ENCODE data around the gene GFRA1.

DNA sequence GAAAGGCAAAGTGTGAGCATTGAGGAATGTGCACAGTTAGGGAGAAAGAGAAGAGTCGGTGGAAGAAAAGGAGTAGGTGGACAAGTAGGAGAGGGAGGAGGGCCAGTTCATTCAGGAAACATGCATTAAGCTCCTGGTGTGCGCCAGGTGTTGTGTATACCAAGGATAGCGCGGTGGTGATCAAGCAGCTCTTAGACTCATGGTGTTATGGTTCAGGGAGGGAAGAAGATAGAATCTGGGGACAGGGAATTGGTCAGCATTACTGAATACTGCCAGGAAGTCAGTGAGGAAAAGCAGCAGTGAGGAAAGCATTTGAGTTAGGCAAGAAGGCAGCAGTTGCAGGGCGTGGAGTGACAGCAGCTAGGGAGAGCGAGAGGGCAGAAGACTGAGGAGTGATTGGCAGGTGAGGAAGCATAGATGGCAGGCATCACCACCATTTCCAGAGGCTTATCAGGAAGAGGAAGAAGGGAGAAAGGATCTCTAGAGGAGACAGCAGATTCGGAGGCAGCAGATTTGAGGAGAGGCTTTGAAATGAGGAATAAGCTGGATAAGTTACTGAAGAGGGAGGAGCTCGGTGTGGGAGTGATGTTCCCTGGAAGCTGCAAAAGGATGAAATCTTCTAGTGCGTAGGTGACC lies 265.6 kb downstream of the GFRA1 start:
- no peak for TF ChIP-seq GATA2 (IDR thresholded peaks at IDR 0.05; ENCODE audit: low read depth, low read length)
- TF ChIP-seq GATA3 (IDR thresholded peaks at IDR 0.05; ENCODE audit: low read depth, low read length) = no peak
